Mesenchymal stem cell (in vitro differentiated cells and primary cell): ENCODE measurements around the gene HOXA6.

ENCODE experiments used
- DNase-seq: peaks from one replicate; pipeline ENCODE4 v3.0.0-alpha.2; 2013
- H2AFZ ChIP-seq: one replicate; pipeline ENCODE4 v1.6.1; 2013; ENCODE audit warnings: low read depth, mild to moderate bottlenecking, control low read depth, inconsistent platforms, low read length, moderate library complexity
- H2AK5ac ChIP-seq: 2 replicates; pipeline ENCODE4 v1.6.1; 2013; ENCODE audit warnings: low read length, moderate library complexity, mild to moderate bottlenecking, inconsistent platforms; ENCODE audit not compliant: severe bottlenecking
- H2BK120ac ChIP-seq: one replicate; pipeline ENCODE4 v1.6.1; 2013; ENCODE audit warnings: low read depth, mild to moderate bottlenecking, inconsistent platforms, low read length, moderate library complexity
- H2BK12ac ChIP-seq, 2 experiments: one replicate each; pipeline ENCODE4 v1.6.1; 2013; ENCODE audit warnings: inconsistent platforms in 2 of 2, low read length in 2 of 2, mild to moderate bottlenecking in 2 of 2, moderate library complexity in 2 of 2, control low read depth in 1 of 2
- H2BK15ac ChIP-seq: one replicate; pipeline ENCODE4 v1.6.1; 2013; ENCODE audit warnings: mild to moderate bottlenecking, low read depth, inconsistent platforms; ENCODE audit not compliant: poor library complexity, severe bottlenecking
- H2BK5ac ChIP-seq: 2 replicates; pipeline ENCODE4 v1.6.1; 2013; ENCODE audit warnings: low read depth, mild to moderate bottlenecking, low read length, control low read depth, inconsistent platforms; ENCODE audit not compliant: poor library complexity, severe bottlenecking
- H3K14ac ChIP-seq, 2 experiments: one replicate each; pipeline ENCODE4 v1.6.1; 2013; ENCODE audit warnings: inconsistent platforms in 2 of 2, low read length in 2 of 2, control low read depth in 1 of 2, mild to moderate bottlenecking in 1 of 2, moderate library complexity in 1 of 2
- H3K18ac ChIP-seq, 2 experiments: one replicate each; pipeline ENCODE4 v1.6.1; 2013; ENCODE audit warnings: inconsistent platforms in 2 of 2, low read length in 2 of 2, control low read depth in 1 of 2, low read depth in 1 of 2, mild to moderate bottlenecking in 1 of 2
- H3K23ac ChIP-seq, 2 experiments: one replicate each; pipeline ENCODE4 v1.6.1; 2013; ENCODE audit warnings: inconsistent platforms in 2 of 2, low read length in 2 of 2, mild to moderate bottlenecking in 2 of 2, moderate library complexity in 2 of 2, control low read depth in 1 of 2
- H3K27ac ChIP-seq: 2 replicates; pipeline ENCODE4 v1.5.1; 2013; ENCODE audit warnings: mild to moderate bottlenecking, moderate library complexity, low read length, control low read depth, inconsistent platforms; ENCODE audit not compliant: poor library complexity, severe bottlenecking
- H3K27me3 ChIP-seq, 2 experiments: 2 replicates each; pipeline versions ENCODE4 v1.6.1 to v1.7.0; 2013; ENCODE audit warnings: low read length in 2 of 2, mild to moderate bottlenecking in 2 of 2, moderate library complexity in 2 of 2, control low read depth in 1 of 2, inconsistent platforms in 1 of 2; ENCODE audit not compliant: control insufficient read depth in 1 of 2, insufficient read depth in 1 of 2
- H3K36me3 ChIP-seq, 2 experiments: 2 replicates each; pipeline versions ENCODE4 v1.6.1 to v1.7.0; 2013; ENCODE audit warnings: low read length in 2 of 2, control low read depth in 1 of 2, inconsistent platforms in 1 of 2, low read depth in 1 of 2, mild to moderate bottlenecking in 1 of 2; ENCODE audit not compliant: insufficient read depth in 2 of 2, control insufficient read depth in 1 of 2
- H3K4ac ChIP-seq, 2 experiments: one replicate each; pipeline ENCODE4 v1.6.1; 2013; ENCODE audit warnings: inconsistent platforms in 2 of 2, low read length in 2 of 2, mild to moderate bottlenecking in 2 of 2, moderate library complexity in 2 of 2, control low read depth in 1 of 2, low read depth in 1 of 2
- H3K4me1 ChIP-seq: 2 replicates; pipeline ENCODE4 v1.6.1; 2013; ENCODE audit warnings: low read depth, low read length, control low read depth; ENCODE audit not compliant: control insufficient read depth, insufficient read depth
- H3K4me2 ChIP-seq: 2 replicates; pipeline ENCODE4 v1.6.1; 2013; ENCODE audit warnings: low read length, mild to moderate bottlenecking, inconsistent platforms; ENCODE audit not compliant: poor library complexity, severe bottlenecking
- H3K4me3 ChIP-seq, 2 experiments: 2 replicates each; pipeline versions ENCODE4 v1.5.1 to v1.7.0; 2013; ENCODE audit warnings: low read length in 2 of 2, mild to moderate bottlenecking in 2 of 2, control low read depth in 1 of 2, low read depth in 1 of 2; ENCODE audit not compliant: insufficient read depth in 1 of 2
- H3K79me1 ChIP-seq: replicated peaks from 2 replicates; pipeline ENCODE4 v1.6.1; 2013; ENCODE audit warnings: mild to moderate bottlenecking, control low read depth, low read length, inconsistent platforms; ENCODE audit not compliant: poor library complexity, severe bottlenecking
- H3K9ac ChIP-seq: 2 replicates; pipeline ENCODE4 v1.7.0; 2013; ENCODE audit warnings: mild to moderate bottlenecking, low read length, moderate library complexity
- H3K9me3 ChIP-seq: 2 replicates; pipeline ENCODE4 v1.7.0; 2013; ENCODE audit warnings: mild to moderate bottlenecking, low read length; ENCODE audit not compliant: control insufficient read depth
- H4K8ac ChIP-seq: one replicate; pipeline ENCODE4 v1.6.1; 2013; ENCODE audit warnings: inconsistent platforms, mild to moderate bottlenecking, low read length, moderate library complexity
- H4K91ac ChIP-seq: one replicate; pipeline ENCODE4 v1.6.1; 2013; ENCODE audit warnings: mild to moderate bottlenecking, low read length, inconsistent platforms
- WGBS: methylation state at CpG from one replicate; pipeline ENCODE4 v1.1.7; 2013; ENCODE audit warnings: mixed read lengths; 5-methylcytosine and 5-hydroxymethylcytosine counted together

HOXA6 gene

GRCh38 chr7:27148756-27149641 lies 1.4 kb upstream of the HOXA6 start:
- Histone ChIP-seq H3K4me3 (peak overlapping the region in 1 of 2 experiments; percentile 82), H3K23ac (no peak overlapping the region), H3K79me1 (peaks cover 23% of the 10 kb centered on the region), H3K4me1 (peaks cover 15% of the 10 kb centered on the region), H3K4me2 (no peak overlapping the region), H4K8ac (peak overlapping the region; percentile 74), H4K91ac (no peak overlapping the region), H3K4ac (peak overlapping the region; percentile 42 to 62), H3K27ac (no peak overlapping the region), H3K18ac (no peak overlapping the region), H2BK120ac (no peak overlapping the region), H2BK12ac (no peak overlapping the region), H3K9me3 (no peaks in the 10 kb centered on the region), H2AK5ac (no peak overlapping the region), H3K14ac (no peak overlapping the region), H2AFZ (no peak overlapping the region), H3K27me3 (peaks cover 0 to 43% of the 10 kb centered on the region in 2 experiments), H2BK5ac (no peak overlapping the region), H3K9ac (peak overlapping the region; percentile 90), H3K36me3 (peaks cover 17 to 31% of the 10 kb centered on the region in 2 experiments), H2BK15ac (no peak overlapping the region)
- peak; percentile 17 for DNase-seq
- 22% methylated on average over 28 of the region's 30 CpGs for WGBS

GRCh38 chr7:27148031-27148755 lies 619 bp upstream of the HOXA6 start:
- Histone ChIP-seq H4K91ac (no peak overlapping the region), H3K9ac (peak overlapping the region; percentile 90), H3K14ac (no peak overlapping the region), H2AFZ (no peak overlapping the region), H3K79me1 (peaks cover 23% of the 10 kb centered on the region), H2BK12ac (peak overlapping the region in 1 of 2 experiments; percentile 6), H3K36me3 (peaks cover 17 to 32% of the 10 kb centered on the region in 2 experiments), H3K4ac (peak overlapping the region; percentile 42 to 62), H3K27ac (no peak overlapping the region), H2BK15ac (peak overlapping the region; percentile 36), H4K8ac (peak overlapping the region; percentile 74), H2BK5ac (no peak overlapping the region), H2BK120ac (no peak overlapping the region), H3K9me3 (no peaks in the 10 kb centered on the region), H2AK5ac (no peak overlapping the region), H3K4me3 (peak overlapping the region in 1 of 2 experiments; percentile 82), H3K18ac (peak overlapping the region; percentile 54 to 65), H3K27me3 (peaks cover 0 to 36% of the 10 kb centered on the region in 2 experiments), H3K4me1 (peaks cover 18% of the 10 kb centered on the region), H3K4me2 (peak overlapping the region; percentile 47), H3K23ac (no peak overlapping the region)
- DNase-seq = no peak
- WGBS = 28% methylated on average over 28 of the region's 28 CpGs

- Histone ChIP-seq H3K4me2 (no peak overlapping the region), H3K79me1 (peaks cover 20% of the 10 kb centered on the region), H4K8ac (no peak overlapping the region), H3K27ac (no peak overlapping the region), H3K23ac (no peak overlapping the region), H2BK5ac (no peak overlapping the region), H3K9ac (peak overlapping the region; percentile 90), H2BK15ac (no peak overlapping the region), H3K14ac (no peak overlapping the region), H3K4me1 (peaks cover 17% of the 10 kb centered on the region), H3K4me3 (peak overlapping the region in 1 of 2 experiments; percentile 82), H2BK12ac (no peak overlapping the region), H3K9me3 (no peaks in the 10 kb centered on the region), H3K4ac (no peak overlapping the region), H3K36me3 (peaks cover 20 to 22% of the 10 kb centered on the region in 2 experiments), H3K18ac (no peak overlapping the region), H2AFZ (no peak overlapping the region), H2BK120ac (no peak overlapping the region), H4K91ac (no peak overlapping the region), H2AK5ac (no peak overlapping the region), H3K27me3 (peaks cover 0 to 20% of the 10 kb centered on the region in 2 experiments)
- DNase-seq = no peak
- WGBS = 65% methylated on average over 5 of the region's 5 CpGs
Measured at GRCh38 chr7:27146491-27147198, 929 bp downstream of the HOXA6 start.
